Measurements from ENCODE around the gene RASA3. TPM values are rescaled to one million over a fixed set of nuclear protein-coding genes. Genes with fewer than 3 reads are reported as not detected.

RASA3 gene
- total and polyA plus RNA-seq, 2 of the 4 experiments (the other 2 are of a cell fraction) = 21.0 to 31.4 TPM

- CTCF ChIA-PET = no interaction called here
- POLR2A ChIA-PET (ENCODE audit: unreplicated experiment) = no interaction called here
These were observed 109.5 kb downstream of the RASA3 start for GRCh38 chr13:114022876-114023275.

More at GRCh38 chr13:114022876-114023275, 109.5 kb downstream of the RASA3 start:
- dilution Hi-C loops (cut with HindIII; ENCODE audit: low sequenced_read_pairs, unreplicated experiment) = no loop called here
- H2AFZ ChIP-seq (replicated peaks; ENCODE audit: low read length, poor library complexity) = no peak overlapping the region
- no peak overlapping the region for H3K4me2 ChIP-seq (ENCODE audit: low read depth, low read length)
- H2BK20ac ChIP-seq (ENCODE audit: low read depth, low read length) = no peak overlapping the region
- H3K56ac ChIP-seq (ENCODE audit: extremely low read depth, insufficient read depth, low read length) = no peak overlapping the region
- peaks cover 75% of the 10 kb centered on the region for H3K36me3 ChIP-seq (ENCODE audit: control insufficient read depth, insufficient read depth, low read length)
- H3K9me1 ChIP-seq (ENCODE audit: insufficient read depth, low read length) = peaks cover 14% of the 10 kb centered on the region
- WGBS, 2 experiments (ENCODE audit: extremely low coverage in 2 of 2, insufficient read length in 1 of 2) = 100% methylated on average over 3 of the region's 12 CpGs; no CpG with 5 or more reads in 1 of the 2 experiments
- in situ Hi-C loops (cut with MboI; ENCODE audit: low sequenced_read_pairs) = no loop called here
- no peak overlapping the region for H3K14ac ChIP-seq (replicated peaks; ENCODE audit: low read depth, low read length)
- H3K4ac ChIP-seq (ENCODE audit: low read depth, low read length) = no peak overlapping the region
- no peak overlapping the region for H2AK9ac ChIP-seq (replicated peaks; ENCODE audit: low read depth, low read length, poor library complexity)
- peaks cover 26 to 68% of the 10 kb centered on the region in 2 experiments for H3K79me1 ChIP-seq (ENCODE audit: low read depth in 1 of 2, low read length in 2 of 2)
- no peak overlapping the region for H3K23ac ChIP-seq (ENCODE audit: low read depth, low read length)
- no peak overlapping the region for H2BK15ac ChIP-seq (ENCODE audit: low read depth, low read length)
- no peak overlapping the region for H3K9ac ChIP-seq (ENCODE audit: low read depth, low read length)
- H3K4me3 ChIP-seq (ENCODE audit: insufficient read depth, low read depth, low read length) = no peak overlapping the region
- H3K27me3 ChIP-seq (ENCODE audit: control insufficient read depth, insufficient read depth, low read length) = no peaks in the 10 kb centered on the region
- H3K9me3 ChIP-seq (ENCODE audit: control insufficient read depth, insufficient read depth, low read length) = no peaks in the 10 kb centered on the region
- H4K5ac ChIP-seq (ENCODE audit: low read depth, low read length) = no peak overlapping the region
- no peak overlapping the region for H3K18ac ChIP-seq (ENCODE audit: low read depth, low read length)
- peaks cover 40% of the 10 kb centered on the region for H4K20me1 ChIP-seq (ENCODE audit: insufficient read depth, low read length)
- no peak overlapping the region for H3K27ac ChIP-seq (ENCODE audit: insufficient read depth, low read length)
- H2AK5ac ChIP-seq (ENCODE audit: low read depth, low read length) = no peak overlapping the region
- no TSS peak for BruUV-seq (replicated peaks)
- TF ChIP-seq MAFK (IDR thresholded peaks at IDR 0.05; ENCODE audit: low read depth, low read length) (no peak), ELK1 (IDR thresholded peaks at IDR 0.05; ENCODE audit: borderline replicate concordance, low read depth, low read length) (no peak), MXI1 (IDR thresholded peaks at IDR 0.05; ENCODE audit: borderline replicate concordance, low read depth, low read length) (no peak), POLR2A (IDR thresholded peaks at IDR 0.05; ENCODE audit: low read depth, low read length) (no peak), FOS (IDR thresholded peaks at IDR 0.05; ENCODE audit: low read depth, low read length) (no peak), BHLHE40 (IDR thresholded peaks at IDR 0.05; ENCODE audit: low read depth, low read length) (no peak), CTCF (conservative IDR thresholded peaks at IDR 0.05; ENCODE audit: low read depth, low read length) (no peak), RCOR1 (IDR thresholded peaks at IDR 0.05; ENCODE audit: insufficient replicate concordance, low read length) (no peak), SMC3 (IDR thresholded peaks at IDR 0.05; ENCODE audit: low read depth, low read length) (no peak), RAD21 (IDR thresholded peaks at IDR 0.05; ENCODE audit: low read length) (no peak), NFE2L2 (IDR thresholded peaks at IDR 0.05; ENCODE audit: low read depth, low read length) (no peak), RFX5 (IDR thresholded peaks at IDR 0.05; ENCODE audit: low read depth, low read length) (no peak), MAZ (IDR thresholded peaks at IDR 0.05; ENCODE audit: borderline replicate concordance, low read depth, low read length) (no peak)
- no peak overlapping the region for H4K91ac ChIP-seq (ENCODE audit: insufficient read depth, low read depth, low read length)
- no peak overlapping the region for H2BK5ac ChIP-seq (ENCODE audit: low read depth, low read length, poor library complexity, severe bottlenecking)
- intact Hi-C loops (cut with micrococcal nuclease) = loop anchor here (10.0 kb wide), 1 partner anchor 208 kb away; no protein-coding TSS in a partner anchor
- no peak overlapping the region for H2BK120ac ChIP-seq (ENCODE audit: low read depth, low read length)
- H4K8ac ChIP-seq (ENCODE audit: low read depth in 2 of 2, low read length in 2 of 2) = no peak overlapping the region
- no peak for DNase-seq
- H3K4me1 ChIP-seq (ENCODE audit: control insufficient read depth, insufficient read depth, low read length) = peaks cover 26% of the 10 kb centered on the region
- no peak for ATAC-seq (ENCODE audit: low read depth)

Measured in IMR-90 (cell line).